ENCODE results near the gene REM2.
A peak's percentile ranks its signal among the peaks of the same experiment; 100 is the strongest.

The REM2 gene

GRCh38 chr14:22875003-22875747, 7.8 kb upstream of the REM2 start:
- Histone ChIP-seq H3K9me3 (ENCODE audit: low read depth, low read length) (no peaks in the 10 kb centered on the region), H3K4me3 (no peak overlapping the region), H3K27ac (no peak overlapping the region), H3K36me3 (ENCODE audit: insufficient read depth, low read length) (no peaks in the 10 kb centered on the region), H3K9ac (ENCODE audit: insufficient read length) (no peak overlapping the region)
- TF ChIP-seq POLR2AphosphoS5 (IDR thresholded peaks at IDR 0.05; ENCODE audit: borderline replicate concordance, low read depth, low read length) (no peak), FOXP2 (optimal IDR thresholded peaks at IDR 0.05; ENCODE audit: control extremely low read depth, extremely low read length, insufficient read depth) (no peak), EZH2 (IDR thresholded peaks at IDR 0.05) (no peak)
- no peak for DNase-seq (ENCODE audit: low read depth, low spot score)

GRCh38 chr14:22875748-22876319, 7.2 kb upstream of the REM2 start:
- TF ChIP-seq POLR2AphosphoS5 (IDR thresholded peaks at IDR 0.05; ENCODE audit: borderline replicate concordance, low read depth, low read length) (no peak), FOXP2 (optimal IDR thresholded peaks at IDR 0.05; ENCODE audit: control extremely low read depth, extremely low read length, insufficient read depth) (no peak), EZH2 (IDR thresholded peaks at IDR 0.05) (no peak)
- Histone ChIP-seq H3K36me3 (ENCODE audit: insufficient read depth, low read length) (no peaks in the 10 kb centered on the region), H3K9me3 (ENCODE audit: low read depth, low read length) (no peaks in the 10 kb centered on the region), H3K4me3 (no peak overlapping the region), H3K27ac (no peak overlapping the region), H3K9ac (ENCODE audit: insufficient read length) (no peak overlapping the region)
- DNase-seq (ENCODE audit: low read depth, low spot score) = no peak

GRCh38 chr14:22877000-22877501, 6.0 kb upstream of the REM2 start:
- no peak overlapping the region for H3K9ac ChIP-seq (ENCODE audit: insufficient read length)
- no peaks in the 10 kb centered on the region for H3K36me3 ChIP-seq (ENCODE audit: insufficient read depth, low read length)
- no peak overlapping the region for H3K27ac ChIP-seq
- no peak overlapping the region for H3K4me3 ChIP-seq
- TF ChIP-seq FOXP2 (optimal IDR thresholded peaks at IDR 0.05; ENCODE audit: control extremely low read depth, extremely low read length, insufficient read depth) (no peak), POLR2AphosphoS5 (IDR thresholded peaks at IDR 0.05; ENCODE audit: borderline replicate concordance, low read depth, low read length) (no peak), EZH2 (IDR thresholded peaks at IDR 0.05) (no peak)
- DNase-seq (ENCODE audit: low read depth, low spot score) = no peak
- H3K9me3 ChIP-seq (ENCODE audit: low read depth, low read length) = no peaks in the 10 kb centered on the region

GRCh38 chr14:22878271-22879246, 4.5 kb upstream of the REM2 start:
- no peak for DNase-seq (ENCODE audit: low read depth, low spot score)
- Histone ChIP-seq H3K9ac (ENCODE audit: insufficient read length) (no peak overlapping the region), H3K9me3 (ENCODE audit: low read depth, low read length) (no peaks in the 10 kb centered on the region), H3K4me3 (no peak overlapping the region), H3K36me3 (ENCODE audit: insufficient read depth, low read length) (no peaks in the 10 kb centered on the region), H3K27ac (no peak overlapping the region)
- TF ChIP-seq POLR2AphosphoS5 (IDR thresholded peaks at IDR 0.05; ENCODE audit: borderline replicate concordance, low read depth, low read length) = no peak
- no peak for TF ChIP-seq EZH2 (IDR thresholded peaks at IDR 0.05)
- TF ChIP-seq FOXP2 (optimal IDR thresholded peaks at IDR 0.05; ENCODE audit: control extremely low read depth, extremely low read length, insufficient read depth) = no peak

- TF ChIP-seq EZH2 (IDR thresholded peaks at IDR 0.05) (no peak), POLR2AphosphoS5 (IDR thresholded peaks at IDR 0.05; ENCODE audit: borderline replicate concordance, low read depth, low read length) (no peak), FOXP2 (optimal IDR thresholded peaks at IDR 0.05; ENCODE audit: control extremely low read depth, extremely low read length, insufficient read depth) (no peak)
- Histone ChIP-seq H3K4me3 (no peak overlapping the region), H3K36me3 (ENCODE audit: insufficient read depth, low read length) (no peaks in the 10 kb centered on the region), H3K9me3 (ENCODE audit: low read depth, low read length) (no peaks in the 10 kb centered on the region), H3K27ac (no peak overlapping the region), H3K9ac (ENCODE audit: insufficient read length) (no peak overlapping the region)
- DNase-seq (ENCODE audit: low read depth, low spot score) = no peak
Measured at GRCh38 chr14:22882064-22882463, 958 bp upstream of the REM2 start.

- no peak for DNase-seq (ENCODE audit: low read depth, low spot score)
- Histone ChIP-seq H3K9me3 (ENCODE audit: low read depth, low read length) (no peaks in the 10 kb centered on the region), H3K9ac (ENCODE audit: insufficient read length) (peak overlapping the region; percentile 33), H3K36me3 (ENCODE audit: insufficient read depth, low read length) (no peaks in the 10 kb centered on the region), H3K27ac (no peak overlapping the region), H3K4me3 (no peak overlapping the region)
- TF ChIP-seq EZH2 (IDR thresholded peaks at IDR 0.05) = no peak
- TF ChIP-seq POLR2AphosphoS5 (IDR thresholded peaks at IDR 0.05; ENCODE audit: borderline replicate concordance, low read depth, low read length) = no peak
- no peak for TF ChIP-seq FOXP2 (optimal IDR thresholded peaks at IDR 0.05; ENCODE audit: control extremely low read depth, extremely low read length, insufficient read depth)
Measured at GRCh38 chr14:22882529-22883172, 371 bp upstream of the REM2 start.

- Histone ChIP-seq H3K9ac (ENCODE audit: insufficient read length) (no peak overlapping the region), H3K36me3 (ENCODE audit: insufficient read depth, low read length) (no peaks in the 10 kb centered on the region), H3K27ac (no peak overlapping the region), H3K4me3 (no peak overlapping the region), H3K9me3 (ENCODE audit: low read depth, low read length) (no peaks in the 10 kb centered on the region)
- DNase-seq (ENCODE audit: low read depth, low spot score) = no peak
- TF ChIP-seq POLR2AphosphoS5 (IDR thresholded peaks at IDR 0.05; ENCODE audit: borderline replicate concordance, low read depth, low read length) = no peak
- no peak for TF ChIP-seq EZH2 (IDR thresholded peaks at IDR 0.05)
- no peak for TF ChIP-seq FOXP2 (optimal IDR thresholded peaks at IDR 0.05; ENCODE audit: control extremely low read depth, extremely low read length, insufficient read depth)
Measured at GRCh38 chr14:22884076-22884737, 1.2 kb downstream of the REM2 start.

Measured in SK-N-MC (cell line).